Right kidney (tissue), 1 donor: Measurements from ENCODE around the gene PIK3R5.

Experiments
- DNase-seq: peaks from one replicate; pipeline ENCODE4 v3.0.0-alpha.2; 2016

Gene PIK3R5

GRCh38 chr17:8829036-8829941 lies 136.2 kb downstream of the PIK3R5 start:
- no peak for DNase-seq
